Measurements from ENCODE around the gene SYK. TPM values are rescaled to one million over a fixed set of nuclear protein-coding genes. Genes with fewer than 3 reads are reported as not detected.

The SYK gene
- total and polyA plus RNA-seq, 2 experiments from 2014 or later: not detected

DNA sequence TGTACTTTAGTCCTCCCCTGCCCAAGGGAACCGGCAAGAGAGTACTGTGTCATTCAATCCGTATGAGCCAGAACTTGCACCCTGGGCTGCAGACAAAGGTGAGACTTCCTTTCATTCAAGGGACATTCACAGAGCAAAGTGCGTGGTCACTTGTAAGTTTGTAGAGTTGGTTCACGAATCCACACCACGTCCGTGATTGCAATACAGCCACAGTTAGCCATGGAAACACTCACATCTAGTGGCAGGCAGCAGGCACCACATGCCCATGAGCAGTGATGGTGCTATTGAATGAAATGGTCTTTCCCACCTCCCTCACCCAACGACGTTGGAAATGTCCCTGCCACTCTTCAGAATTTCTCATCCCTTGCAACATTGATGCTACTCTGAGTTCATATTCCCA lies 72.6 kb downstream of the SYK start:
- TF ChIP-seq, protein P1, sequence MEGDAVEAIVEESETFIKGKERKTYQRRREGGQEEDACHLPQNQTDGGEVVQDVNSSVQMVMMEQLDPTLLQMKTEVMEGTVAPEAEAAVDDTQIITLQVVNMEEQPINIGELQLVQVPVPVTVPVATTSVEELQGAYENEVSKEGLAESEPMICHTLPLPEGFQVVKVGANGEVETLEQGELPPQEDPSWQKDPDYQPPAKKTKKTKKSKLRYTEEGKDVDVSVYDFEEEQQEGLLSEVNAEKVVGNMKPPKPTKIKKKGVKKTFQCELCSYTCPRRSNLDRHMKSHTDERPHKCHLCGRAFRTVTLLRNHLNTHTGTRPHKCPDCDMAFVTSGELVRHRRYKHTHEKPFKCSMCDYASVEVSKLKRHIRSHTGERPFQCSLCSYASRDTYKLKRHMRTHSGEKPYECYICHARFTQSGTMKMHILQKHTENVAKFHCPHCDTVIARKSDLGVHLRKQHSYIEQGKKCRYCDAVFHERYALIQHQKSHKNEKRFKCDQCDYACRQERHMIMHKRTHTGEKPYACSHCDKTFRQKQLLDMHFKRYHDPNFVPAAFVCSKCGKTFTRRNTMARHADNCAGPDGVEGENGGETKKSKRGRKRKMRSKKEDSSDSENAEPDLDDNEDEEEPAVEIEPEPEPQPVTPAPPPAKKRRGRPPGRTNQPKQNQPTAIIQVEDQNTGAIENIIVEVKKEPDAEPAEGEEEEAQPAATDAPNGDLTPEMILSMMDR (IDR thresholded peaks at IDR 0.05; ENCODE audit: low read depth, low read length): no peak
- Histone ChIP-seq H3K27me3 (peaks cover 3% of the 10 kb centered on the region), H3K4me3 (no peak overlapping the region), H3K36me3 (no peaks in the 10 kb centered on the region), H3K4me1 (ENCODE audit: low read depth) (no peaks in the 10 kb centered on the region), H3K27ac (no peak overlapping the region), H3K9me3 (ENCODE audit: low read depth) (no peaks in the 10 kb centered on the region)
- DNase-seq (ENCODE audit: low read depth in 1 of 2, low spot score in 1 of 2): no peak

DNA sequence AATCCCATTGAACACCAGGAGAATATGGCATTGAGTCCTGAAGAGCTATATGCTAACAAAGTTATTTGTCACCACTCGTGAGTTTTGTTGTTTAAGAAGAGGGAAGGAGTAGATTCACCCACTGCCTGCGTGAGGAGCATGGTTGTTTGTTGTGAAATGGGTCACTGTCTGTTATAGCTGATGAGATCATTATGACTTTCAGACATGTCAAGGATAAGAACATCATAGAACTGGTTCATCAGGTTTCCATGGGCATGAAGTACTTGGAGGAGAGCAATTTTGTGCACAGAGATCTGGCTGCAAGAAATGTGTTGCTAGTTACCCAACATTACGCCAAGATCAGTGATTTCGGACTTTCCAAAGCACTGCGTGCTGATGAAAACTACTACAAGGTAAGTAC lies 76.9 kb downstream of the SYK start:
- Histone ChIP-seq H3K4me1 (ENCODE audit: low read depth) (no peaks in the 10 kb centered on the region), H3K9me3 (ENCODE audit: low read depth) (no peaks in the 10 kb centered on the region), H3K27me3 (no peaks in the 10 kb centered on the region), H3K36me3 (no peaks in the 10 kb centered on the region), H3K4me3 (no peak overlapping the region), H3K27ac (no peak overlapping the region)
- TF ChIP-seq, protein P1 (IDR thresholded peaks at IDR 0.05; ENCODE audit: low read depth, low read length): no peak
- DNase-seq (ENCODE audit: low read depth in 1 of 2, low spot score in 1 of 2): no peak

DNA sequence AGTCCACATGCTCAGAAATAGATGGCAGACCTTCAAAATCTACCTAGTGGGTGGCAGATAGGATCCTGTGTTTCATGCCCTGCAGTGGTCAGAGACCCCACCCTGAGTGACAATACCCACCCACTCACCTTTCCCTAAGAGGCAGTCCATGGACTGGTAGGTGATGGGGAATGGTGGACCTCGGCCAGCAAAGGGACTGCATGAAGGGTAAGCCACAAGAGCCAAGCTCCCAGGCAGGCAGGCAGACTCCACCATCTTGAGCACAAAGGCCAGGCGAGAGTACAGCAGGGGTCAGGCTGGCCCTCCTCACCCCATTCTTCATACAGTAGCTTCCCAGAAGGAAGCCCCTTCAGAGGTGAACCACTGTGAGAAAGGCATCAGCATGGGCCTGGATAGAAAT lies 78.4 kb downstream of the SYK start:
- DNase-seq (ENCODE audit: low read depth in 1 of 2, low spot score in 1 of 2): no peak
- Histone ChIP-seq H3K27me3 (no peaks in the 10 kb centered on the region), H3K36me3 (no peaks in the 10 kb centered on the region), H3K4me1 (ENCODE audit: low read depth) (no peaks in the 10 kb centered on the region), H3K4me3 (no peak overlapping the region), H3K9me3 (ENCODE audit: low read depth) (no peaks in the 10 kb centered on the region), H3K27ac (no peak overlapping the region)
- TF ChIP-seq, protein P1 (IDR thresholded peaks at IDR 0.05; ENCODE audit: low read depth, low read length): no peak

DNA sequence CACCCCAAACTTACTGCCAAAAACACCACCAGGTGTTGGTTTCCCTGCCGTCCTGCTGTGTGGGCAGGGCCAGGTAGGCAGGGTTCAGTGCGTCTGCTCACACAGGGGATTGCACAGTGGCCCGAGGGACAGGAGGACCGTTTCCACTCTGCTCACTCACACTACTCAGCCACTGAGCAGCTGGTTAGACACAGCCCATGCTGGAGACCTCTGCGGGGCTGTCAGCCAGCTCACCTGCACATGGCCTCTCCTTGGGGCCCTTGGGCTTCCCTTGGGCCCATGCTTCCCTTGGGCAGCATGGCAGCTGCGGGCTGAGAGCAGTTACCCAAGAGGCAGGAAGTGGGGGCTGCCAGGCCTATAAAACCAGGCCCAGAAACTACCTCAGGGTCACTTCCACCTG lies 79.0 kb downstream of the SYK start:
- no peaks in the 10 kb centered on the region for H3K4me1 ChIP-seq (ENCODE audit: low read depth)
- no peak overlapping the region for H3K27ac ChIP-seq
- H3K36me3 ChIP-seq: no peaks in the 10 kb centered on the region
- TF ChIP-seq, protein P1 (IDR thresholded peaks at IDR 0.05; ENCODE audit: low read depth, low read length): no peak
- no peak for DNase-seq (ENCODE audit: low read depth in 1 of 2, low spot score in 1 of 2)
- no peaks in the 10 kb centered on the region for H3K27me3 ChIP-seq
- no peak overlapping the region for H3K4me3 ChIP-seq
- no peaks in the 10 kb centered on the region for H3K9me3 ChIP-seq (ENCODE audit: low read depth)

DNA sequence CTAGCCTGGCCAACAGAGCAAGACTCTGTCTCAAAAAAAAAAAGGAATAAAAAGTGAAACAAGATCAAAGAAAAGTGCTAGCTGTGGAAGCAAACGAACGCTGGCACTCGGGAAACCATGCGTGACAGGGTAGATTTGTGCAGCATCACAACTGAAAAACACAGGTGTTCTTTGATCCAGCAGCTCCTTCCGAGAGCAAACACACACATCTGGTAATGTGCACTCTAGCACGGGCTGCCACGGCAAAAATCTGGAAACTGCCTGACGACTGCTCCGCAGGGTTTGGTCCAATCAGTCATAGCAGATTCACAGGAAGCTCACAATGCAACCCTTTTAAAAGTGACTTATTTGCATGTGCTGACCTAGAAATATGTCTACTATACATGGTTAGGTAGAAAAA lies 80.0 kb downstream of the SYK start:
- Histone ChIP-seq H3K27ac (no peak overlapping the region), H3K27me3 (no peaks in the 10 kb centered on the region), H3K36me3 (no peaks in the 10 kb centered on the region), H3K4me1 (ENCODE audit: low read depth) (no peaks in the 10 kb centered on the region), H3K4me3 (no peak overlapping the region), H3K9me3 (ENCODE audit: low read depth) (no peaks in the 10 kb centered on the region)
- DNase-seq (ENCODE audit: low read depth in 1 of 2, low spot score in 1 of 2): no peak
- TF ChIP-seq, protein P1 (IDR thresholded peaks at IDR 0.05; ENCODE audit: low read depth, low read length): no peak
